ENCODE data around the gene NTHL1.

The NTHL1 gene

DNA sequence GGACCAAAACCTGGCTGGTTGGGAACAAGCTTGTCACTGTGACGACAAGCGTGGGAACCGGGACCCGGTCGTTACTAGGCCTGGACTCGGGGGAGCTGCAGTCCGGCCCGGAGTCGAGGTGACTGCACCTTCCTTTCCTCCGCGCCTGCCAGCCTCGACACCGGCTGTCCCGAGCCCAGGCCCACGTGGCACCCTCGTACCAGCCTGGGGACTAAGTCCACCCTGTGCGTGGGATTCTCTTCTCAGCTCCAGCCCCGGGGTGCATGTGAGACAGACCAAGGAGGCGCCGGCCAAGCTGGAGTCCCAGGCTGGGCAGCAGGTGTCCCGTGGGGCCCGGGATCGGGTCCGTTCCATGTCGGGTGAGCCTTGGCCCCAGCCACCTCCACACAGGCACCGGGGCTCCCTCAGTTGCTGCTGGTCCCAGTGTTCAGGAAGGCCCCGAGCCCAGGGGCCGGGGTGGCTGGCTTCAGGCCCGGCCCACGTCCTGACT lies 31.7 kb upstream of the NTHL1 start:
- no peak overlapping the region for H3K4me3 ChIP-seq (ENCODE audit: low read length)
- no peak for DNase-seq (ENCODE audit: low read depth)
- TF ChIP-seq, protein P1, sequence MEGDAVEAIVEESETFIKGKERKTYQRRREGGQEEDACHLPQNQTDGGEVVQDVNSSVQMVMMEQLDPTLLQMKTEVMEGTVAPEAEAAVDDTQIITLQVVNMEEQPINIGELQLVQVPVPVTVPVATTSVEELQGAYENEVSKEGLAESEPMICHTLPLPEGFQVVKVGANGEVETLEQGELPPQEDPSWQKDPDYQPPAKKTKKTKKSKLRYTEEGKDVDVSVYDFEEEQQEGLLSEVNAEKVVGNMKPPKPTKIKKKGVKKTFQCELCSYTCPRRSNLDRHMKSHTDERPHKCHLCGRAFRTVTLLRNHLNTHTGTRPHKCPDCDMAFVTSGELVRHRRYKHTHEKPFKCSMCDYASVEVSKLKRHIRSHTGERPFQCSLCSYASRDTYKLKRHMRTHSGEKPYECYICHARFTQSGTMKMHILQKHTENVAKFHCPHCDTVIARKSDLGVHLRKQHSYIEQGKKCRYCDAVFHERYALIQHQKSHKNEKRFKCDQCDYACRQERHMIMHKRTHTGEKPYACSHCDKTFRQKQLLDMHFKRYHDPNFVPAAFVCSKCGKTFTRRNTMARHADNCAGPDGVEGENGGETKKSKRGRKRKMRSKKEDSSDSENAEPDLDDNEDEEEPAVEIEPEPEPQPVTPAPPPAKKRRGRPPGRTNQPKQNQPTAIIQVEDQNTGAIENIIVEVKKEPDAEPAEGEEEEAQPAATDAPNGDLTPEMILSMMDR (IDR thresholded peaks at IDR 0.05; ENCODE audit: insufficient read depth, low read depth, low read length, missing control alignments) = no peak

DNA sequence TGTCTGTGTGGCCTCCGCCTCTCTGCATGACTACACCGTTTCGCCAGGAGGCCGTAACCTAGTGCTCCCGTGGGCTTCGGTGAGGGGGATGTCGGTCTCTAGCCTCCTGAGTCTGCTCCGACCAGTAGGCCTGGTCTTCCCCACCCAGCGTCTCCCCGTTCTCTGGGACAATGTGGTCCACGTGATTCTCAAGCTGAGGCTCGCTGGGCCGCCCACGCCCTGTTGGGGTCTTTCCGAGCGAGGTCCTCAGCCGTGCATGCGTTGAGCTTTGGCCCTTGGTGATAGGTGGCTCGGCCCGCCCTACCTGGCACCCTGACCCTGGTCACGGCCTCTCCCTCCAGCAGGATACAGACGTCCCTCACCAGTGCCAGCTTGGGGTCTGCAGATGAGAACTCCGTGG lies 31.1 kb upstream of the NTHL1 start:
- DNase-seq (ENCODE audit: low read depth) = no peak
- no peak overlapping the region for H3K4me3 ChIP-seq (ENCODE audit: low read length)
- TF ChIP-seq, protein P1 (IDR thresholded peaks at IDR 0.05; ENCODE audit: insufficient read depth, low read depth, low read length, missing control alignments) = no peak

DNA sequence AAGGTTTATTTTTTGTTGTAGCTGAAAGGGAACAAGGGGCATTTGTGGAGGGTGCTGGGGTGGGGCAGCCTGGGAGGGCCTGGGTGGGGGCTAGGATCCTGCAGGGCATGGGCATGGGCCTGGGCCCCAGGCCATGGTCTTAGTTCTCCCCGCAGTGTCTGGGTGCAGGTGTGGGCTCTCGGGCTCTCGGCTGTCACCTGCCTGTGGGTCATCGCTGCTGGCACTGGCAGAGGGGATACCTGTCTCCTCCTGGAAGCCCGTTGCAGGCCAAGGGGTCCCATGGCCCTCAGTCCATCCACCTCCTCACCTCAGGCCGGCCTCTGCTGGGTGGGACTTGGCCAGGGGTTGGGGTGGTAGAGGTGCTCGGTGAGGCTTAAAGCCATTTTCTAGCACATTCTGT lies 30.5 kb upstream of the NTHL1 start:
- TF ChIP-seq, protein P1 (IDR thresholded peaks at IDR 0.05; ENCODE audit: insufficient read depth, low read depth, low read length, missing control alignments) = no peak
- DNase-seq (ENCODE audit: low read depth) = no peak
- H3K4me3 ChIP-seq (ENCODE audit: low read length) = no peak overlapping the region

DNA sequence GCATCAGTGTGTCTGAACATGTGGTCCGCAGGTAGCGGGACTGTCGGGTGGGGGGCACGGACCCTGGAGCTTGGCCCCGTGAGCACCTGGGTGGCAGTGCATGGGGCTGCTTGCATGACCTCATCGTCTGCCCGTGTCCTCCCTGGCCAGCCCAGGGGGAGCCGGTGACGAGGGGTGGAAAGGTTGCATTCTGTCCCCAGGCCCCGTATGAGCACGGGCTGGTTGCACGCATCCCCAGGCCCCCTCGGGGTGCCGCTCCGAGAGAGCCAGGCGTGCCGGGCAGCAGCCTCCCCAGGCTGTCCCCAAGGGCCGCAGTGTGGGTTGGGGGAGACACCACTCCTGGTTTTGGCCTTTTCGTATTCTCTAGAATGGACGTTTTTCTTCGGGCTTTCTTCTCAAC lies 30.1 kb upstream of the NTHL1 start:
- TF ChIP-seq, protein P1 (IDR thresholded peaks at IDR 0.05; ENCODE audit: insufficient read depth, low read depth, low read length, missing control alignments) = no peak
- no peak for DNase-seq (ENCODE audit: low read depth)
- H3K4me3 ChIP-seq (ENCODE audit: low read length) = no peak overlapping the region

DNA sequence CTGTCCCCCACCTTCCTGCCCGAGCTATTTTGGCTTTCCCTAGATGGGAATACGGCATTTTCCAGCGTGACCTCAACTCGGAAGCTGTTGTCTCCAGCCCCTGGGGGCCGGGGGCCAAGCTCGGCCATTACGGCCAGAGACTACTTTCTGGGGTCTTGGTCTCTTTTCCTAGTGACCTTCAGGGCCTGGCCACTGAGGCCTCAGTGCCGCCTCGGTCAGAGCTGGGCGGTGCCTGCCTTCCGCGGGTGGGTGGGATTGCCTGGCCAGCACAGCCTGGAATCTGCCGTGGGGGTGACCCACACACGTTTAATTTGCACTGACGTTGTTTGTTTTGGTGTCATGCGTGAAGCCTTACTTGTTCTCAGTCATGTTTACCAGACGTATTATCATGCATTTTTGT lies 29.4 kb upstream of the NTHL1 start:
- no peak for DNase-seq (ENCODE audit: low read depth)
- H3K4me3 ChIP-seq (ENCODE audit: low read length) = no peak overlapping the region
- TF ChIP-seq, protein P1 (IDR thresholded peaks at IDR 0.05; ENCODE audit: insufficient read depth, low read depth, low read length, missing control alignments) = no peak

DNA sequence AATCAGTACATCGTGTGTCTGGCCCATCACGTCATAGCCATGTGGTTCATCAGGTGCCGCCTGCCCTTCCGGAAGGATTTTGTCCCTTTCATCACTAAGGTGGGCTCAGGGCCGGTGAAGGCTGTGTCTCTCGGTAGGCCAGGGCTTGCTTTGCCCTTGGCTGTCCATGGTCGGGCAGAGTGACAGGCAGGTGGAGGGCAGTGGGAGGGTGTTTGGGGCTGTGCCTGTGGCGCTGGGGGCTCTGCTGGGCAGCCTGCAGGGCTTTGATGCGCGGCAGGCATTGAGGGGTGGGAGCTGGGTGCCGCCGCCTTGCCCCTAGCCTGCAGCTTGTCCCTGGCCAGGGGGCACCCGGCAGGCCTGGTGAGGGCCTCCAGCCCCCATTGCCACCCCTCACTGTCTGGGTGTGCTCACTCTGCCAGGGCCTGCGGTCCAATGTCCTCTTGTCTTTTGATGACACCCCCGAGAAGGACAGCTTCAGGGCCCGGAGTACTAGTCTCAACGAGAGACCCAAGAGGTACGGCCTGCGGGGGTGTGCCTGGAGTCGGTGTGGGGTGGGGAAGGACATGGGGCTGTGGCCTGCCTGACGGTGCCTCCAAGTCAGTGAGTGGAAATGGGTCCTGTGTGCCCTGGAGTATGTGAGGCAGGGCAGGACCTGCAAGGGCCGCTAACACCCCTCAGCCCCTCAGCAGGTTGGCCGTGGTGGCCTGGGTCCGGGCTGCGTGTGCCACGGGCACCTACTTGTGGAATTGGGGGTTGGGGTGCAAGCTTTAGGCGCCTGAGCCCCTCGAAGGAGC lies 28.6 kb upstream of the NTHL1 start:
- H3K4me3 ChIP-seq (ENCODE audit: low read length) = no peak overlapping the region
- TF ChIP-seq, protein P1 (IDR thresholded peaks at IDR 0.05; ENCODE audit: insufficient read depth, low read depth, low read length, missing control alignments) = no peak
- no peak for DNase-seq (ENCODE audit: low read depth)

DNA sequence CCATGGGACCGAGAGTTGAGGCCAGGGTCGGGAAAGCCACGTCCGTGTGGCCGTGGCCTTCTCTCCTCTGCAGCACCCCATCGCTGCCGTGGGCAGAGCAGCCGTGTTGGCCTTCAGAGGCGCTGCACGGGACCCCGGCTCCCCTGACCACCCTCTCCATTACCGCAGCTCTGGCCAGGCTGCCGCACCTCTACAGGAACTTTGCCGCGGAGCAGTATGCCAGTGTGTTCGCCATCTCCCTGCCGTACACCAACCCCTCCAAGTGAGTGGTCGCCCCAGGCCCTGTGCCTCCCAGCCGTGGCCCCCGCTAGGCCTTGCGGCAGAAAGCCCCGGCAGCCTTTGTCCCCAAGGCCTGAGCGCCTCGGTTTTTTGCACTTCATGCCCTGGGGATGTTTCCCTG lies 28.0 kb upstream of the NTHL1 start:
- no peak overlapping the region for H3K4me3 ChIP-seq (ENCODE audit: low read length)
- DNase-seq (ENCODE audit: low read depth) = no peak
- TF ChIP-seq, protein P1 (IDR thresholded peaks at IDR 0.05; ENCODE audit: insufficient read depth, low read depth, low read length, missing control alignments) = no peak

Data from epithelial cell of esophagus (primary cell).